Brain microvascular endothelial cell (primary cell): Measurements from ENCODE around the gene OR52B2.

Experiments
- DNase-seq: peaks from one replicate; pipeline ENCODE4 v3.0.0-alpha.2; 2020
- H3K27ac ChIP-seq: fragments of 250-450 bp; sonication (Bioruptor Pico); 2 replicates; pipeline ENCODE4 v1.5.1; 2020; ENCODE audit warnings: mild to moderate bottlenecking, moderate library complexity
- H3K27me3 ChIP-seq: fragments of 250-450 bp; sonication (Bioruptor Pico); replicated peaks from 2 replicates; pipeline ENCODE4 v1.5.1; 2020; ENCODE audit warnings: mild to moderate bottlenecking
- H3K36me3 ChIP-seq: fragments of 250-450 bp; sonication (Bioruptor Pico); replicated peaks from 2 replicates; pipeline ENCODE4 v1.5.1; 2020; ENCODE audit warnings: mild to moderate bottlenecking
- H3K4me3 ChIP-seq: 2 replicates; pipeline ENCODE4 v1.5.1; 2011; ENCODE audit warnings: low read depth, mild to moderate bottlenecking, control low read depth, low read length, moderate library complexity
- in situ Hi-C: cut with HindIII; loops from 2 replicates; pipeline ENCODE4 v1.10.0; 2017; ENCODE audit warnings: low sequenced_read_pairs, low pct_ligation_motif_present
- TF ChIP-seq, protein P1 (sequence below): IDR thresholded peaks from 2 replicates; pipeline ENCODE4 v1.5.1; 2011; ENCODE audit warnings: low read depth, mild to moderate bottlenecking, moderate library complexity, low read length, control low read depth, inconsistent platforms; ENCODE audit errors: missing control alignments

Gene OR52B2

GRCh38 chr11:6202041-6202440, 31.9 kb upstream of the OR52B2 start:
- H3K27me3 ChIP-seq = no peaks in the 10 kb centered on the region
- in situ Hi-C loops = no loop called here
- no peak overlapping the region for H3K27ac ChIP-seq
- no peak for DNase-seq
- no peak overlapping the region for H3K4me3 ChIP-seq
- H3K36me3 ChIP-seq = peaks cover 3% of the 10 kb centered on the region
- TF ChIP-seq, protein P1, sequence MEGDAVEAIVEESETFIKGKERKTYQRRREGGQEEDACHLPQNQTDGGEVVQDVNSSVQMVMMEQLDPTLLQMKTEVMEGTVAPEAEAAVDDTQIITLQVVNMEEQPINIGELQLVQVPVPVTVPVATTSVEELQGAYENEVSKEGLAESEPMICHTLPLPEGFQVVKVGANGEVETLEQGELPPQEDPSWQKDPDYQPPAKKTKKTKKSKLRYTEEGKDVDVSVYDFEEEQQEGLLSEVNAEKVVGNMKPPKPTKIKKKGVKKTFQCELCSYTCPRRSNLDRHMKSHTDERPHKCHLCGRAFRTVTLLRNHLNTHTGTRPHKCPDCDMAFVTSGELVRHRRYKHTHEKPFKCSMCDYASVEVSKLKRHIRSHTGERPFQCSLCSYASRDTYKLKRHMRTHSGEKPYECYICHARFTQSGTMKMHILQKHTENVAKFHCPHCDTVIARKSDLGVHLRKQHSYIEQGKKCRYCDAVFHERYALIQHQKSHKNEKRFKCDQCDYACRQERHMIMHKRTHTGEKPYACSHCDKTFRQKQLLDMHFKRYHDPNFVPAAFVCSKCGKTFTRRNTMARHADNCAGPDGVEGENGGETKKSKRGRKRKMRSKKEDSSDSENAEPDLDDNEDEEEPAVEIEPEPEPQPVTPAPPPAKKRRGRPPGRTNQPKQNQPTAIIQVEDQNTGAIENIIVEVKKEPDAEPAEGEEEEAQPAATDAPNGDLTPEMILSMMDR = no peak

- Histone ChIP-seq H3K4me3 (no peak overlapping the region), H3K27ac (no peak overlapping the region), H3K36me3 (peaks cover 3% of the 10 kb centered on the region), H3K27me3 (no peaks in the 10 kb centered on the region)
- TF ChIP-seq, protein P1 = no peak
- in situ Hi-C loops = no loop called here
- DNase-seq = no peak
Measured at GRCh38 chr11:6201481-6201880, 31.4 kb upstream of the OR52B2 start.

DNA sequence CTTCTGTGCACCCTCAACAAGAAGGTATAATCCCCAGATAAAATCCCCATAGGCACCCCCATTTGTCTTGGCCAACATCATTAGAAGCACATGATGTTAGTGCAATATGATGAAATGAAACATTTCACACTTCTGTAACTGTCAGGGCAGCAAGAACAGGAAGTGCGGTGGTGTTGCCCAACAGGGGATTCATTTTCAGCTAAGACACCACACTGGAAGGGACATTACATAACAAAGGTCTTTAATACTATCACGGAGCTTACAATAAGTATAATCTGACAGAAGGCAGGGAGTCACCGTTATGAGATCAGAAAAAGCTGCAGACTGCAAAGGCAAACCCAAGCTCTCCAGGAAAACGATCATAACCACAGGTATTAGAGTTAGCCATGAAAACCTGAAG, 30.8 kb upstream of the OR52B2 start:
- peaks cover 3% of the 10 kb centered on the region for H3K36me3 ChIP-seq
- DNase-seq = no peak
- TF ChIP-seq, protein P1 = no peak
- H3K27ac ChIP-seq = no peak overlapping the region
- H3K4me3 ChIP-seq = no peak overlapping the region
- in situ Hi-C loops = no loop called here
- H3K27me3 ChIP-seq = no peaks in the 10 kb centered on the region

DNA sequence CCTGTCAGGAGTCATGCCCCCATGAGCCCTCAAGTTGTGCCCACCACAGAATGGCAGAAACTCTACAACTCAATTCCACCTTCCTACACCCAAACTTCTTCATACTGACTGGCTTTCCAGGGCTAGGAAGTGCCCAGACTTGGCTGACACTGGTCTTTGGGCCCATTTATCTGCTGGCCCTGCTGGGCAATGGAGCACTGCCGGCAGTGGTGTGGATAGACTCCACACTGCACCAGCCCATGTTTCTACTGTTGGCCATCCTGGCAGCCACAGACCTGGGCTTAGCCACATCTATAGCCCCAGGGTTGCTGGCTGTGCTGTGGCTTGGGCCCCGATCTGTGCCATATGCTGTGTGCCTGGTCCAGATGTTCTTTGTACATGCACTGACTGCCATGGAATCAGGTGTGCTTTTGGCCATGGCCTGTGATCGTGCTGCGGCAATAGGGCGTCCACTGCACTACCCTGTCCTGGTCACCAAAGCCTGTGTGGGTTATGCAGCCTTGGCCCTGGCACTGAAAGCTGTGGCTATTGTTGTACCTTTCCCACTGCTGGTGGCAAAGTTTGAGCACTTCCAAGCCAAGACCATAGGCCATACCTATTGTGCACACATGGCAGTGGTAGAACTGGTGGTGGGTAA, 29.2 kb upstream of the OR52B2 start, which contains the start of gene OR52W1:
TSS of gene OR52W1 (plus strand) at position 51 of the 637 bp plus-strand sequence. CDS start at position 51, 0 bp downstream.
- H3K36me3 ChIP-seq = no peaks in the 10 kb centered on the region
- no peaks in the 10 kb centered on the region for H3K27me3 ChIP-seq
- H3K4me3 ChIP-seq = no peak within 1 kb of the TSS
- H3K27ac ChIP-seq = no peak within 1 kb of the TSS
- in situ Hi-C loops = no loop called here
- DNase-seq = no peak
- TF ChIP-seq, protein P1 = no peak

- in situ Hi-C loops = no loop called here
- TF ChIP-seq, protein P1 = no peak
- Histone ChIP-seq H3K4me3 (no peak overlapping the region), H3K27me3 (no peaks in the 10 kb centered on the region), H3K27ac (no peak overlapping the region), H3K36me3 (no peaks in the 10 kb centered on the region)
- no peak for DNase-seq
Measured at GRCh38 chr11:6197466-6198200, 27.5 kb upstream of the OR52B2 start.

DNA sequence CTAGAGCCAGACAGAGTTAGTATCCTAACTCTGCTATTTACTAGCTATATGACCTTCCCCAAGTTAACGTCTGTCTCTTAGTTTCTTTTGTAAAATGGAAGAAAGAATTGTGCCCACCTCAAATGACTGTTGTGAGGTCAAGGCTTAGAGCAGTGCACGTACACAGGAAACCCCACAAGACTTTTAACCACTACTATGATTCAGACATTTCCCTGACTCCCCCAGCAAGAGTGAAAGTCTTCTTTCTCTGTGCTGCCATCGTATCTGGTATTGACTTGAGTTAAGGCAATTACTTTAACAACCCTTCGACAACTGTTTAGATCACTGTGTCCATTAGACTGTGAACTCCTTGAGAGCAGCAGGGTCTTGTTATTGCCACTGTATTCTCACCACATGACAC, 26.3 kb upstream of the OR52B2 start:
- DNase-seq = no peak
- Histone ChIP-seq H3K27me3 (no peaks in the 10 kb centered on the region), H3K36me3 (no peaks in the 10 kb centered on the region), H3K27ac (no peak overlapping the region), H3K4me3 (no peak overlapping the region)
- TF ChIP-seq, protein P1 = no peak
- in situ Hi-C loops = no loop called here
